HG03378 (cell line): Measurements from ENCODE around the gene CFAP74.

Source experiments
- ATAC-seq: cut with Tn5 transposase; IDR thresholded peaks from one replicate; pipeline ENCODE4 v1.9.1; 2021; ENCODE audit warnings: mild to moderate bottlenecking, moderate library complexity; ENCODE audit not compliant: unreplicated experiment

CFAP74 gene

GRCh38 chr1:2042830-2043773 is 39.5 kb upstream of the CFAP74 start:
- no peak for ATAC-seq

GRCh38 chr1:2041887-2042286 is 38.3 kb upstream of the CFAP74 start:
- ATAC-seq = no peak

DNA sequence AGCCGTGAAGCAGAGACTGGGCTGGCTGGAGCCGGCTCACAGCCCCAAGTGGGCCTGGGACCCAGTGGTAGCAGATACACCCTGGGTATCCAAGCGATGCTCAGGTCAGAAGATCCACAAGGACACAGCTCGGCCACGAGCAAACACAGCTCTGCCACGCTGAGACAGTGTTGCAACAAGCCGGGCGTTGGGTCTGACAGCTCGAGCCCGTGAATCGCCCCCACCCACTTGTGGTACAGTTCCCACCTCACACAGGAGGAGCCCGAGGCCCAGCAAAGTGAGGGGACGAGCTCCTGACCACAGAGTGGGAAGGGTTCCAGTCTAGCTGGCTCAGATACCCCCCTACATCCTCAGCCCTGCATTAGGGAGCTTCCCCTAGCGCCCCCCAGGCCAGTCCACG is 37.7 kb upstream of the CFAP74 start:
- ATAC-seq = no peak

DNA sequence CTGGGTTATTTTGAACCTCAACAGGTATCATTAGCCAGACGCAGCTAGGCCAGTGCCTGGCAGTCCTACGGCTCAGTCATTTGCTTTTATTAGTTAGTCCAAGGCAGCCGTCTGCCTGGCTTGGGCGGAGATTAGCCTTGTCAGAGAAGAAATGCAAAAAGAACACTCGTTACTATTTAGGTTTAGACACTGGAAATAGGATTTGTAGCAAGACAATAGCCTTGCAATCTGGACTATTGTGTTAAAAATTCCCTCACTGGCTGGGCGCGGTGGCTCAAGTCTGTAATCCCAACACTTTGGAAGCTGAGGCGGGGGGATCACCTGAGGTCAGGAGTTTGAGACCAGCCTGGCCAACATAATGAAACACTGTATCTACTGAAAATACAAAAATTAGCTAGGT is 35.7 kb upstream of the CFAP74 start:
- ATAC-seq = no peak

DNA sequence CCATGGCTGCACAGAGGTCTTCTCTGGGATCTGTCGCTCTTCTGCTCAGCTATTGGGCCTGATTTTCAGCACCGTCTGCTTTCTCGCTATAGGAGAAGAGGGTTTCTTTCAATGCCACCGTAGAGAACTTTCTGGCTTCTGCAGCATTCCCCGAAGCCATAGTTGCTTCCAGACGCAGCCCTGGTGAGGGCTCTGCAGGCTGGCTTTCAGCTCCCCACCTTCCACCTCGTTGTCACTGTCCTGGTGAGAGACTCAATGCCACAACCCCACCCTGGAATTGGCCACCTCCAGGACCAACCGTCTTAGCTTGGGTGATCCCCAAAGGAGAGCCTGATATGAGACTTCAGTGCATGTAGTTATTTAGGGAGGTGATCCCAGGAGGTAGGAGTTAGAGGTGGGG is 34.6 kb upstream of the CFAP74 start:
- no peak for ATAC-seq

- no peak for ATAC-seq
Observed at GRCh38 chr1:2037314-2037979, 33.9 kb upstream of the CFAP74 start.

- ATAC-seq = no peak
Observed at GRCh38 chr1:2036287-2036686, 32.7 kb upstream of the CFAP74 start.

- no peak for ATAC-seq
Observed at GRCh38 chr1:2033165-2033564, 29.6 kb upstream of the CFAP74 start.

DNA sequence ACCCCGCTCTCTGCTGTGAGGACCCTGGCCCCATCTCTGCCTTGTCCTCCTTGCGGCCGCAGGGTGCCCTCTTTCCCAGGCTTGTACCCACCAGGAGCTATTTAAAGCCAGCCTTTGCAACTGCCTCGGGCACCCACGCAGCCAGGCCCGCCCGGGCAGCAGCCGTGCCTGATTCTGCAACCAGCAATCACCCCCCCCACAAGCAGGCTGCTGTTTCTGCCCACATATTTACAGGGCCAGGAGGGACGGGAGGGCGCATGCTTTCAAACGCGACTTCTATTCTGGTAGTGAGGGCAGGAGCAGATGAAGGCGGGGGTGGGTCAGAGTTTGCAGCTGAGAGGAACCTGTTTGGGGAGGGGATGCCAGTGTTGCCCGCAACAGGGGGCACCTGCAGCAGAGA is 29.2 kb upstream of the CFAP74 start:
- no peak for ATAC-seq

DNA sequence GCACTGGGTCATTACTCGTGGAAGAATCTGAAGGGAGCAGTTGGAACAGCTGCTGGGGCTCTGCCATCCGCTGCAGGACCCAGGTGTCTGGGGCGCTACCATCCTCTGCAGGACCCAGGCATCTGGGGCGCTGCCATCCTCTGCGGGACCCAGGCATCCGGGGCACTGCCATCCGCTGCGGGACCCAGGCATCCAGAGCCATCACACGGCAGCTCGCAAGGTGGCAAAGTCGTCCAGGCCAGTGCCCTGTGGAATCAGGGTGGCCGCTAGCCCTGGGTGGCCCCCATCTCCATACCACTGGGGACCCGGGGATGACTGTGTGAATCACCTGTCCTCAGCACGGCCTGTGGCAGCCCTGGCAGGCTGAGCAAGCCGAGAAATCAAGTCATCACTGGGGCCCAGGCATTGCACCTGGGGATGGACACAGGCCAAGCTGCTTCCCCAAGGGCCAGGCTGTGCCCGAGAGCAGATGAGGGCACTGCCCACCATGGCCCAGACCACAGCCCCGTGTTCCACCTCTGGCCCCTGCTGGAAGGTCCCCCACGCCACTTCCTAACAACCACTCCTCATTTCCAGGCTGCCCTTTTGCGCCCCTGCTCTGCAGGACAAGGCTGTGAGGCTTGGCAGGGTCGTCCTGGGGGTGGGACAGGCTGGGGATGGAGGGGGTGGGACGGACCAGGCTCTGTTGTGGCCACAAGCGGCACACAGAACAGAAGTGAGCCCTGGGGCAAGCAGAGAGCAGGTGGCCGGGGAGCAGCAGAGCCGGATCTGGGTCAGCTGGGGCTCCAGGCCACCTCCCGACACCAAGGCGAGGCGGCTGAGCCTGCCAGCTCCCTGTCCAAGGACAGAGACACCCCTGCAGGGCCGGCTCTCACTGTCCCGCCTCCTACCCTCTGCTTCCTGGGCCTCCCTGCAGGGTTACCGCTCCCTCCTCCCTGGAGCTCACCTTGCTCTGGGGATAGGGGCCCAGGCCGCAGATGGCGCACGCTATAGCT is 28.3 kb upstream of the CFAP74 start:
- no peak for ATAC-seq

DNA sequence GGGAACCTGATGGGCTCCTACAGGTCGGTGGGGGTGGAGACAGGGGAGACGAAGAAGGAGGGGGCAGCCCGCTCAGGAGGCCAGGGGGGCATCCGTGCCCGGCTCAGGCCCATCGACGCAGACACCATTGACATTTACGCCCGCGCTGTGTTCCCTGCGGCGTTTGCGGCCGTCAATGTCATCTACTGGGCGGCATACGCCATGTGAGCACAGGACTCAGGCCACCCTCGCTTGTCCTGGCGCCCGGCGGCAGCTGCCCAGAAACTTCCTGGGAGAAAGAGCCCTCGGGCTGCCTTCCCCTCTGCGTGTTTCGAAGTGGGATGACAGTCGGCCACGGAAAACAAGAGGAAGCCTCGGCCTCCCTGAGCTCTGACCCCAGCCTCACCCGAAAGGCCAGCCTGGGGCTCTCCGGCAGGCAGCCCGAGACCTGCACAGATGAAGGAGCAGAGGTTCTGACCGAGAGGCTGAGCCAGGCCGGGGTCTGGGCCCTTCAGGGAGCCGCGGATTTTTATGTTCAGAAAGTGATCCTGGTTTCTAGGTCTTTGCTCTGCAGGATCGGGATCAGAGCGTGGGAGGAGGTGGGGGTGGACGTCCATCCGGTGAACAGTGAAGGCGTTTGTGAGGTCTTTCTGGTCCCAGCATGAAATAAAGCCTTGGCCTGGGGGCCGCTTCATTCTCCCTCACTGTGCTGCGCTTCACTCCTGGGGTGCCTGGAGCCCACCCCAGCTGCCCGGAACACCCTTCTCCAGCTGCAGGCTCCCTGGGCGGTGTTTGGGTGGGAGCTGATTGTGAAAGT is 26.7 kb upstream of the CFAP74 start:
- no peak for ATAC-seq

GRCh38 chr1:2029561-2029960 is 26.0 kb upstream of the CFAP74 start:
- ATAC-seq = no peak

- ATAC-seq = no peak
Observed at GRCh38 chr1:2028870-2029560, 25.4 kb upstream of the CFAP74 start.

DNA sequence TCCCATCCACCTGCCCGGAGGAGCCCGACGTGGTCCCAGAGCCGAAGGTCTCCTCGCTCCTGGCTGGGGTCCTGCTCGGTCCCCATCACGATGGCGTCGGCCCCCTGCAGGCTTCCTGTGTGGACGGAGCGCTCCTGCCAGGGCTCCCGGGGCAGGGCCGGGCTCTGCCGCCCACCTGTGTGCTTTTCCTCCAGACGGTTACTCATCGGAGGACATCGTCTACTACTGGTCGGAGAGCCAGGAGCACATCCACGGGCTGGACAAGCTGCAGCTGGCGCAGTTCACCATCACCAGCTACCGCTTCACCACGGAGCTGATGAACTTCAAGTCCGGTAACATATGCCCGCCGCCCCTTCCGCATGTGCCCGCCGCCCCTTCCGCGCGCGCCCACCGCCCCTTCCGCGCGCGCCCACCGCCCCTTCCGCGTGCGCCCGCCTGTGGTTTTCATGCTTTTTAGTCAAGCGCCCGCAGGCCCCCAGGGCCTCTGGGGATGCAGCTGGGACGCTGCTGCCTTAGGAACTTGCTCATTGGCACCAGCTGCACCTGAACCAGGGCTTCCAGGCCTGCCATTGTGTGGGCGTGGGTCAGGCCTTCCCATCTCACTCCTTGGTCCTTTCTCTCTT is 24.5 kb upstream of the CFAP74 start:
- ATAC-seq = no peak

DNA sequence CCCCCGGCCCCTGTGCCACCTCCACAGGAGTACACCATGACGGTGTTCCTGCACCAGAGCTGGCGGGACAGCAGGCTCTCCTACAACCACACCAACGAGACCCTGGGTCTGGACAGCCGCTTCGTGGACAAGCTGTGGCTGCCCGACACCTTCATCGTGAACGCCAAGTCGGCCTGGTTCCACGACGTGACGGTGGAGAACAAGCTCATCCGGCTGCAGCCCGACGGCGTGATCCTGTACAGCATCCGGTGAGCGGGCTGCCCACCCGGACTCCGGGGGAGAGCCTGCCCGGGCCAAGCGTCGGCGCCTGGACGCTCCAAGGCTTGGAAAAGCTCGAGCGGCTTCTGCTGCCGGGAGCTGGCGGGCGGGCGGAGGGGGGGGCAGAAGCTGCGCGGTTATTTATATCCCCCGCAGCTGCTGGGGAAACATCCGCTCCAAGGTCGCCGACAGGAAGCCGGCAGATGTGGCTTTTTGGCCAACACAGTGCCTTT is 21.9 kb upstream of the CFAP74 start:
- ATAC-seq = no peak

GRCh38 chr1:2024887-2025286 is 21.3 kb upstream of the CFAP74 start:
- no peak for ATAC-seq

DNA sequence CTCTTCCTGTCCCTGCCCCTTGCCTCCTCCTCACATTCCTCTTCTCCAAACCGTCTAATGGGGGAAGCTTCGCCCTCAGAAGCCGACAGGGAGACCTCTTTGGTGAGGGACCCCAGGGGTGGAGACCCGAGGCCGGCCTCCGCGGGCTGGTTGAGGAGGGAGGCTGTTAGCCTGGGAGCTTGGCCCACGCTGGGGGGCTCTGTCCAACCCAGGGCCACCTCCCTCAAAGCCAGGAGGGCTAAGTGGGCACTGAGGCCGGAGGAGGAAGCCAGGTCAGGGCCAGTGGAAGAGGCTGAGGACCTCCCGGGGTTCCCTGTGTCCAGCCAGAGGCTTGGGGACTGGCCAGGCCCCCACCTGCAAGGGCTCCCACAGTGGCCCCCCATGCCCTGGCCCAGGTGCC is 20.9 kb upstream of the CFAP74 start:
- no peak for ATAC-seq

- no peak for ATAC-seq
Observed at GRCh38 chr1:2023187-2023586, 19.6 kb upstream of the CFAP74 start.
